ENCODE measurements around the gene LRRC9. TPM values are rescaled to one million over a fixed set of nuclear protein-coding genes. Genes with fewer than 3 reads are reported as not detected.

Gene LRRC9
- total RNA-seq, 2 donors from 2014 or later, result 1.1 to 2.0 TPM

GRCh38 chr14:60101786-60102185 lies 181.8 kb downstream of the LRRC9 start:
- no peak overlapping the region for H3K27ac ChIP-seq
- no peaks in the 10 kb centered on the region for H3K9me3 ChIP-seq
- DNase-seq (ENCODE audit: low spot score), result no peak
- no peaks in the 10 kb centered on the region for H3K36me3 ChIP-seq
- TF ChIP-seq POLR2A (IDR thresholded peaks at IDR 0.05) (no peak), POLR2AphosphoS5 (IDR thresholded peaks at IDR 0.05) (no peak), CTCF (IDR thresholded peaks at IDR 0.05) (no peak)
- no peaks in the 10 kb centered on the region for H3K27me3 ChIP-seq (replicated peaks; ENCODE audit: insufficient read depth)
- 92% methylated on average over 1 of the region's 1 CpG for WGBS
- H3K4me1 ChIP-seq (replicated peaks), result no peaks in the 10 kb centered on the region
- H3K4me3 ChIP-seq, result no peak overlapping the region
- intact Hi-C loops (cut with DNase I), result no loop called here

- Histone ChIP-seq H3K4me1 (replicated peaks) (no peaks in the 10 kb centered on the region), H3K27ac (no peak overlapping the region), H3K4me3 (no peak overlapping the region), H3K9me3 (no peaks in the 10 kb centered on the region), H3K27me3 (replicated peaks; ENCODE audit: insufficient read depth) (no peaks in the 10 kb centered on the region), H3K36me3 (no peaks in the 10 kb centered on the region)
- intact Hi-C loops (cut with DNase I), result no loop called here
- no peak for DNase-seq (ENCODE audit: low spot score)
- no peak for TF ChIP-seq POLR2A (IDR thresholded peaks at IDR 0.05)
- no peak for TF ChIP-seq CTCF (IDR thresholded peaks at IDR 0.05)
- 63% methylated on average over 2 of the region's 2 CpGs for WGBS
These were observed 182.4 kb downstream of the LRRC9 start for GRCh38 chr14:60102389-60102788.

GRCh38 chr14:60106339-60106738 lies 186.4 kb downstream of the LRRC9 start:
- WGBS, result 59% methylated on average over 2 of the region's 2 CpGs
- DNase-seq (ENCODE audit: low spot score), result no peak
- Histone ChIP-seq H3K4me3 (no peak overlapping the region), H3K36me3 (no peaks in the 10 kb centered on the region), H3K27me3 (replicated peaks; ENCODE audit: insufficient read depth) (no peaks in the 10 kb centered on the region), H3K27ac (no peak overlapping the region), H3K9me3 (no peaks in the 10 kb centered on the region), H3K4me1 (replicated peaks) (no peaks in the 10 kb centered on the region)
- TF ChIP-seq CTCF (IDR thresholded peaks at IDR 0.05), result no peak
- intact Hi-C loops (cut with DNase I), result no loop called here

GRCh38 chr14:60107477-60107876 lies 187.5 kb downstream of the LRRC9 start:
- H3K4me3 ChIP-seq, result no peak overlapping the region
- intact Hi-C loops (cut with DNase I), result no loop called here
- no peaks in the 10 kb centered on the region for H3K27me3 ChIP-seq (replicated peaks; ENCODE audit: insufficient read depth)
- H3K36me3 ChIP-seq, result no peaks in the 10 kb centered on the region
- H3K27ac ChIP-seq, result no peak overlapping the region
- TF ChIP-seq POLR2A (IDR thresholded peaks at IDR 0.05) (no peak), POLR2AphosphoS5 (IDR thresholded peaks at IDR 0.05) (no peak), CTCF (IDR thresholded peaks at IDR 0.05) (no peak)
- no peak for DNase-seq (ENCODE audit: low spot score)
- 79% methylated on average over 4 of the region's 4 CpGs for WGBS
- no peaks in the 10 kb centered on the region for H3K4me1 ChIP-seq (replicated peaks)
- no peaks in the 10 kb centered on the region for H3K9me3 ChIP-seq

GRCh38 chr14:60111732-60112131 lies 191.8 kb downstream of the LRRC9 start:
- TF ChIP-seq POLR2AphosphoS5 (IDR thresholded peaks at IDR 0.05) (no peak), POLR2A (IDR thresholded peaks at IDR 0.05) (no peak), CTCF (IDR thresholded peaks at IDR 0.05) (no peak)
- DNase-seq (ENCODE audit: low spot score), result no peak
- H3K4me1 ChIP-seq (replicated peaks), result no peaks in the 10 kb centered on the region
- WGBS, result 95% methylated on average over 2 of the region's 2 CpGs
- intact Hi-C loops (cut with DNase I), result no loop called here
- no peak overlapping the region for H3K27ac ChIP-seq
- no peaks in the 10 kb centered on the region for H3K36me3 ChIP-seq
- no peaks in the 10 kb centered on the region for H3K9me3 ChIP-seq
- H3K27me3 ChIP-seq (replicated peaks; ENCODE audit: insufficient read depth), result no peaks in the 10 kb centered on the region
- no peak overlapping the region for H3K4me3 ChIP-seq

Other genes starting within 250 kb of the LRRC9 start
- gene RTN1, start 49.4 kb upstream of the LRRC9 start, total RNA-seq, result 100 to 1,000 TPM in 1 of 2 donors, 10 to 100 TPM in 1; 21.6 to 121 TPM
- gene PCNX4, start 171.8 kb downstream of the LRRC9 start, total RNA-seq, result 100 to 1,000 TPM in 1 of 2 donors, 10 to 100 TPM in 1; 49.9 to 136 TPM
- gene DHRS7, start 245.3 kb downstream of the LRRC9 start, total RNA-seq, result 1,000 to 10,000 TPM in 1 of 2 donors, 100 to 1,000 TPM in 1; 182 to 2,241 TPM

Measured in prostate gland (tissue), 2 donors.